ENCODE results near the gene MRPS12.
"Not testable (repeated sequence)": the region's sequence is repeated elsewhere in the genome, so short reads cannot be mapped to it uniquely, and the experiment has no call there.

The MRPS12 gene

GRCh38 chr19:38919837-38920601, 10.7 kb upstream of the MRPS12 start:
- Mint-ChIP-seq H3K27ac (no peak overlapping the region), H3K9me3 (no peaks in the 10 kb centered on the region), H3K27me3 (no peaks in the 10 kb centered on the region), H3K4me3 (no peak overlapping the region), H3K4me1 (no peaks in the 10 kb centered on the region), H3K36me3 (peaks cover 5% of the 10 kb centered on the region)

- H3K27ac Mint-ChIP-seq: no peak overlapping the region
- H3K36me3 Mint-ChIP-seq: peaks cover 5% of the 10 kb centered on the region
- no peak overlapping the region for H3K4me3 Mint-ChIP-seq
- H3K9me3 Mint-ChIP-seq: no peaks in the 10 kb centered on the region
- no peaks in the 10 kb centered on the region for H3K27me3 Mint-ChIP-seq
- no peaks in the 10 kb centered on the region for H3K4me1 Mint-ChIP-seq
These were observed 9.9 kb upstream of the MRPS12 start for GRCh38 chr19:38920602-38921419.

GRCh38 chr19:38921420-38922274, 9.1 kb upstream of the MRPS12 start:
- no peak overlapping the region for H3K4me3 Mint-ChIP-seq
- no peaks in the 10 kb centered on the region for H3K4me1 Mint-ChIP-seq
- no peaks in the 10 kb centered on the region for H3K27me3 Mint-ChIP-seq
- H3K27ac Mint-ChIP-seq: no peak overlapping the region
- H3K9me3 Mint-ChIP-seq: no peaks in the 10 kb centered on the region
- peaks cover 5% of the 10 kb centered on the region for H3K36me3 Mint-ChIP-seq

- no peak overlapping the region for H3K27ac Mint-ChIP-seq
- no peaks in the 10 kb centered on the region for H3K4me1 Mint-ChIP-seq
- no peaks in the 10 kb centered on the region for H3K27me3 Mint-ChIP-seq
- no peaks in the 10 kb centered on the region for H3K9me3 Mint-ChIP-seq
- H3K36me3 Mint-ChIP-seq: peaks cover 5% of the 10 kb centered on the region
- H3K4me3 Mint-ChIP-seq: no peak overlapping the region
These were observed 8.3 kb upstream of the MRPS12 start for GRCh38 chr19:38922482-38922881.

- peaks cover 7% of the 10 kb centered on the region for H3K36me3 Mint-ChIP-seq
- H3K27ac Mint-ChIP-seq: no peak overlapping the region
- H3K27me3 Mint-ChIP-seq: no peaks in the 10 kb centered on the region
- peaks cover 5% of the 10 kb centered on the region for H3K4me1 Mint-ChIP-seq
- H3K9me3 Mint-ChIP-seq: no peaks in the 10 kb centered on the region
- no peak overlapping the region for H3K4me3 Mint-ChIP-seq
These were observed 6.4 kb upstream of the MRPS12 start for GRCh38 chr19:38924388-38924787.

GRCh38 chr19:38928391-38929001, 2.2 kb upstream of the MRPS12 start:
- no peak overlapping the region for H3K27ac Mint-ChIP-seq
- peaks cover 4% of the 10 kb centered on the region for H3K36me3 Mint-ChIP-seq
- no peaks in the 10 kb centered on the region for H3K9me3 Mint-ChIP-seq
- peaks cover 29% of the 10 kb centered on the region for H3K4me1 Mint-ChIP-seq
- H3K27me3 Mint-ChIP-seq: no peaks in the 10 kb centered on the region
- H3K4me3 Mint-ChIP-seq: peak overlapping the region; percentile 99

GRCh38 chr19:38929929-38930775, 592 bp upstream of the MRPS12 start, which contains the start of gene SARS2:
Gene SARS2, minus strand, starts transcription at chr19:38930763. Its CDS starts 27 bp downstream, at chr19:38930736.
- no peaks in the 10 kb centered on the region for H3K9me3 Mint-ChIP-seq
- H3K27me3 Mint-ChIP-seq: no peaks in the 10 kb centered on the region
- peak within 1 kb of the TSS; percentile 95 for H3K27ac Mint-ChIP-seq
- peak within 1 kb of the TSS; percentile 99 for H3K4me3 Mint-ChIP-seq
- peaks cover 31% of the 10 kb centered on the region for H3K4me1 Mint-ChIP-seq
- H3K36me3 Mint-ChIP-seq: peaks cover 11% of the 10 kb centered on the region

GRCh38 chr19:38931521-38931793, 713 bp downstream of the MRPS12 start:
- Mint-ChIP-seq H3K27me3 (no peaks in the 10 kb centered on the region), H3K36me3 (peaks cover 17% of the 10 kb centered on the region), H3K27ac (peak overlapping the region; percentile 95), H3K4me1 (peaks cover 31% of the 10 kb centered on the region), H3K4me3 (peak overlapping the region; percentile 99), H3K9me3 (no peaks in the 10 kb centered on the region)

GRCh38 chr19:38932425-38933179, 1.9 kb downstream of the MRPS12 start:
- peaks cover 17% of the 10 kb centered on the region for H3K36me3 Mint-ChIP-seq
- H3K27ac Mint-ChIP-seq: no peak overlapping the region
- peaks cover 31% of the 10 kb centered on the region for H3K4me1 Mint-ChIP-seq
- no peaks in the 10 kb centered on the region for H3K27me3 Mint-ChIP-seq
- peak overlapping the region; percentile 69 for H3K4me3 Mint-ChIP-seq
- no peaks in the 10 kb centered on the region for H3K9me3 Mint-ChIP-seq

GRCh38 chr19:38933544-38933943, 2.8 kb downstream of the MRPS12 start:
- Mint-ChIP-seq H3K4me1 (peaks cover 29% of the 10 kb centered on the region), H3K27ac (no peak overlapping the region), H3K27me3 (no peaks in the 10 kb centered on the region), H3K4me3 (peak overlapping the region; percentile 42), H3K36me3 (peaks cover 16% of the 10 kb centered on the region), H3K9me3 (no peaks in the 10 kb centered on the region)

- H3K27ac Mint-ChIP-seq: no peak overlapping the region
- peaks cover 9% of the 10 kb centered on the region for H3K4me1 Mint-ChIP-seq
- no peaks in the 10 kb centered on the region for H3K9me3 Mint-ChIP-seq
- no peak overlapping the region for H3K4me3 Mint-ChIP-seq
- peaks cover 7% of the 10 kb centered on the region for H3K36me3 Mint-ChIP-seq
- H3K27me3 Mint-ChIP-seq: peaks cover 1% of the 10 kb centered on the region
These were observed 9.2 kb downstream of the MRPS12 start for GRCh38 chr19:38939957-38940356.

- H3K27ac Mint-ChIP-seq, H3K9me3 Mint-ChIP-seq, H3K4me3 Mint-ChIP-seq, H3K36me3 Mint-ChIP-seq, H3K27me3 Mint-ChIP-seq, H3K4me1 Mint-ChIP-seq: not testable (repeated sequence)
These were observed 10.7 kb downstream of the MRPS12 start for GRCh38 chr19:38941466-38941865.

GRCh38 chr19:38941979-38942378, 11.2 kb downstream of the MRPS12 start:
- H3K27ac Mint-ChIP-seq: no peak overlapping the region
- peaks cover 9% of the 10 kb centered on the region for H3K4me1 Mint-ChIP-seq
- no peak overlapping the region for H3K4me3 Mint-ChIP-seq
- H3K36me3 Mint-ChIP-seq: no peaks in the 10 kb centered on the region
- peaks cover 1% of the 10 kb centered on the region for H3K27me3 Mint-ChIP-seq
- H3K9me3 Mint-ChIP-seq: no peaks in the 10 kb centered on the region

All from activated naive CD4-positive, alpha-beta T cell treated with anti-CD3 and anti-CD28 coated beads, Interleukin-2, amount 50 U/mL, for 24 hours (primary cell).